T-helper 2 cell treated with Interferon-gamma antibody and Interleukin-4, amounts not matched to agents 100 ng/mL and 5 ng/mL, for 36 hours (primary cell): ENCODE measurements around the gene FADS2. TPM values are rescaled to one million over a fixed set of nuclear protein-coding genes. Genes with fewer than 3 reads are reported as not detected.

Experiments
- intact Hi-C: fragments of 100-400 bp; cut with micrococcal nuclease; formaldehyde crosslinking; loops from one replicate; pipeline ENCODE4 v1.15.1; 2023
- total RNA-seq: library from RNA; stranded (reverse); gene quantifications from 2 replicates; pipeline ENCODE4 v1.2.3, GENCODE V29; 2022

The FADS2 gene
- total RNA-seq, 1 donor from 2014 or later, result 268 TPM

- intact Hi-C loops, result no loop called here
Measured at GRCh38 chr11:61841636-61842527, 13.8 kb downstream of the FADS2 start.

- intact Hi-C loops, result no loop called here
Measured at GRCh38 chr11:61842528-61842820, 14.4 kb downstream of the FADS2 start.

- intact Hi-C loops, result no loop called here
Measured at GRCh38 chr11:61844909-61845565, 16.9 kb downstream of the FADS2 start.

GRCh38 chr11:61846362-61847020 is 18.4 kb downstream of the FADS2 start:
- intact Hi-C loops, result no loop called here

- intact Hi-C loops, result no loop called here
Measured at GRCh38 chr11:61847914-61848581, 19.9 kb downstream of the FADS2 start.

GRCh38 chr11:61848631-61849030 is 20.5 kb downstream of the FADS2 start:
- intact Hi-C loops, result no loop called here

- intact Hi-C loops, result no loop called here
Measured at GRCh38 chr11:61850687-61851086, 22.6 kb downstream of the FADS2 start.

GRCh38 chr11:61851113-61851899 is 23.2 kb downstream of the FADS2 start:
- intact Hi-C loops, result no loop called here

GRCh38 chr11:61851900-61852295 is 23.8 kb downstream of the FADS2 start:
- intact Hi-C loops, result no loop called here

GRCh38 chr11:61853698-61854169 is 25.6 kb downstream of the FADS2 start:
- intact Hi-C loops, result no loop called here

GRCh38 chr11:61854206-61854895 is 26.3 kb downstream of the FADS2 start:
- intact Hi-C loops, result no loop called here

- intact Hi-C loops, result no loop called here
Measured at GRCh38 chr11:61854966-61855714, 27.0 kb downstream of the FADS2 start.

- intact Hi-C loops, result no loop called here
Measured at GRCh38 chr11:61855939-61856680, 28.0 kb downstream of the FADS2 start.

GRCh38 chr11:61860054-61860903 is 32.2 kb downstream of the FADS2 start:
- intact Hi-C loops, result no loop called here

GRCh38 chr11:61861634-61862033 is 33.5 kb downstream of the FADS2 start:
- intact Hi-C loops, result no loop called here

GRCh38 chr11:61862714-61863547 is 34.8 kb downstream of the FADS2 start:
- intact Hi-C loops, result no loop called here

- intact Hi-C loops, result no loop called here
Measured at GRCh38 chr11:61863548-61864081, 35.5 kb downstream of the FADS2 start.
